GM18520 (cell line): ENCODE results near the gene IGDCC3.
A peak's percentile ranks its signal among the peaks of the same experiment; 100 is the strongest.

Source experiments
- ATAC-seq: cut with Tn5 transposase; IDR thresholded peaks from one replicate; pipeline ENCODE4 v1.9.1; 2021; ENCODE audit not compliant: unreplicated experiment

IGDCC3 gene

GRCh38 chr15:65329288-65329983 lies 48.4 kb downstream of the IGDCC3 start:
- no peak for ATAC-seq

- no peak for ATAC-seq
Observed at GRCh38 chr15:65328506-65329287, 49.1 kb downstream of the IGDCC3 start.

GRCh38 chr15:65327651-65328393 lies 50.0 kb downstream of the IGDCC3 start:
- no peak for ATAC-seq

- no peak for ATAC-seq
Observed at GRCh38 chr15:65326818-65327217, 51.0 kb downstream of the IGDCC3 start.

GRCh38 chr15:65326117-65326526 lies 51.7 kb downstream of the IGDCC3 start:
- no peak for ATAC-seq

- no peak for ATAC-seq
Observed at GRCh38 chr15:65323071-65323511, 54.7 kb downstream of the IGDCC3 start.

- ATAC-seq: peak; percentile 60
Observed at GRCh38 chr15:65318870-65319356, 58.9 kb downstream of the IGDCC3 start.

GRCh38 chr15:65312400-65312916 lies 65.3 kb downstream of the IGDCC3 start:
- ATAC-seq: no peak

GRCh38 chr15:65311760-65312159 lies 66.0 kb downstream of the IGDCC3 start:
- no peak for ATAC-seq

GRCh38 chr15:65310431-65311137 lies 67.2 kb downstream of the IGDCC3 start:
- ATAC-seq: no peak

- ATAC-seq: no peak
Observed at GRCh38 chr15:65309882-65310418, 67.9 kb downstream of the IGDCC3 start.

- ATAC-seq: no peak
Observed at GRCh38 chr15:65307978-65308377, 69.8 kb downstream of the IGDCC3 start.

- ATAC-seq: no peak
Observed at GRCh38 chr15:65306551-65306950, 71.3 kb downstream of the IGDCC3 start.

GRCh38 chr15:65305776-65306175 lies 72.0 kb downstream of the IGDCC3 start:
- ATAC-seq: no peak

- ATAC-seq: no peak
Observed at GRCh38 chr15:65305150-65305758, 72.5 kb downstream of the IGDCC3 start.

- ATAC-seq: peak; percentile 68
Observed at GRCh38 chr15:65304381-65305149, 73.2 kb downstream of the IGDCC3 start, which contains the start of gene RNU5B-1. Gene RNU5B-1, plus strand, starts transcription at chr15:65304677.

GRCh38 chr15:65303687-65304380 lies 74.0 kb downstream of the IGDCC3 start:
- ATAC-seq: peak; percentile 2

GRCh38 chr15:65302061-65302460 lies 75.7 kb downstream of the IGDCC3 start:
- no peak for ATAC-seq
